ENCODE data around the gene ILKAP. TPM values are rescaled to one million over a fixed set of nuclear protein-coding genes. Genes with fewer than 3 reads are reported as not detected.

ILKAP gene
- total and polyA plus RNA-seq, 2 of the 4 experiments (the other 2 are of a cell fraction) = 13.3 to 44.2 TPM

- no peak for TF ChIP-seq CHD1 (IDR thresholded peaks at IDR 0.05; ENCODE audit: low read depth, low read length)
- TF ChIP-seq RCOR1 (IDR thresholded peaks at IDR 0.05; ENCODE audit: insufficient replicate concordance, low read length) = no peak
- no peak for TF ChIP-seq POLR2A (IDR thresholded peaks at IDR 0.05; ENCODE audit: low read depth, low read length)
- TF ChIP-seq SMC3 (IDR thresholded peaks at IDR 0.05; ENCODE audit: low read depth, low read length) = no peak
- no peak for TF ChIP-seq RAD21 (IDR thresholded peaks at IDR 0.05; ENCODE audit: low read length)
- no peak for TF ChIP-seq CEBPB (IDR thresholded peaks at IDR 0.05; ENCODE audit: low read depth, low read length)
- no peak for TF ChIP-seq MAFK (IDR thresholded peaks at IDR 0.05; ENCODE audit: low read depth, low read length)
- TF ChIP-seq BHLHE40 (IDR thresholded peaks at IDR 0.05; ENCODE audit: low read depth, low read length) = no peak
- no peak for TF ChIP-seq RFX5 (IDR thresholded peaks at IDR 0.05; ENCODE audit: low read depth, low read length)
- TF ChIP-seq NFE2L2 (IDR thresholded peaks at IDR 0.05; ENCODE audit: low read depth, low read length) = no peak
- no peak for TF ChIP-seq MXI1 (IDR thresholded peaks at IDR 0.05; ENCODE audit: borderline replicate concordance, low read depth, low read length)
- TF ChIP-seq CTCF (conservative IDR thresholded peaks at IDR 0.05; ENCODE audit: low read depth, low read length) = no peak
- no peak for TF ChIP-seq USF2 (IDR thresholded peaks at IDR 0.05; ENCODE audit: low read depth, low read length)
- TF ChIP-seq MAZ (IDR thresholded peaks at IDR 0.05; ENCODE audit: borderline replicate concordance, low read depth, low read length) = no peak
- no peak for TF ChIP-seq FOS (IDR thresholded peaks at IDR 0.05; ENCODE audit: low read depth, low read length)
- no peak for TF ChIP-seq ELK1 (IDR thresholded peaks at IDR 0.05; ENCODE audit: borderline replicate concordance, low read depth, low read length)
- no peak overlapping the region for H2AK9ac ChIP-seq (replicated peaks; ENCODE audit: low read depth, low read length, poor library complexity)
- no TSS peak for BruUV-seq (replicated peaks)
- H3K27ac ChIP-seq (ENCODE audit: insufficient read depth, low read length) = no peak overlapping the region
- DNase-seq (no peak), ATAC-seq (ENCODE audit: low read depth) (no peak)
- no peaks in the 10 kb centered on the region for H3K36me3 ChIP-seq (ENCODE audit: control insufficient read depth, insufficient read depth, low read length)
- no peak overlapping the region for H2BK5ac ChIP-seq (ENCODE audit: low read depth, low read length, poor library complexity, severe bottlenecking)
- no peak overlapping the region for H2BK120ac ChIP-seq (ENCODE audit: low read depth, low read length)
- H3K9ac ChIP-seq (ENCODE audit: low read depth, low read length) = no peak overlapping the region
- H2BK15ac ChIP-seq (ENCODE audit: low read depth, low read length) = no peak overlapping the region
- no peak overlapping the region for H3K4me2 ChIP-seq (ENCODE audit: low read depth, low read length)
- H3K27me3 ChIP-seq (ENCODE audit: control insufficient read depth, insufficient read depth, low read length) = no peaks in the 10 kb centered on the region
- no peak overlapping the region for H3K14ac ChIP-seq (replicated peaks; ENCODE audit: low read depth, low read length)
- H4K5ac ChIP-seq (ENCODE audit: low read depth, low read length) = no peak overlapping the region
- H3K4me3 ChIP-seq (ENCODE audit: insufficient read depth, low read depth, low read length) = no peak overlapping the region
- H3K9me1 ChIP-seq (ENCODE audit: insufficient read depth, low read length) = 0 out of 2 replicates have a peak, but pooled peaks cover 4% of the 10 kb centered on the region
- no peak overlapping the region for H3K56ac ChIP-seq (ENCODE audit: extremely low read depth, insufficient read depth, low read length)
- H2AFZ ChIP-seq (replicated peaks; ENCODE audit: low read length, poor library complexity) = peak overlapping the region; percentile 21
- H4K20me1 ChIP-seq (ENCODE audit: insufficient read depth, low read length) = no peaks in the 10 kb centered on the region
- H2AK5ac ChIP-seq (ENCODE audit: low read depth, low read length) = 0 out of 2 replicates have a peak overlapping the region, but pooled peaks have one; percentile 16
- intact Hi-C loops (cut with micrococcal nuclease) = no loop called here
- 98% methylated on average over 8 of the region's 15 CpGs; no CpG with 5 or more reads in 1 of the 2 experiments for WGBS, 2 experiments (ENCODE audit: extremely low coverage in 2 of 2, insufficient read length in 1 of 2)
- POLR2A ChIA-PET (ENCODE audit: unreplicated experiment) = no interaction called here
- no peak overlapping the region for H3K18ac ChIP-seq (ENCODE audit: low read depth, low read length)
- H3K23ac ChIP-seq (ENCODE audit: low read depth, low read length) = no peak overlapping the region
- dilution Hi-C loops (cut with HindIII; ENCODE audit: low sequenced_read_pairs, unreplicated experiment) = no loop called here
- no peaks in the 10 kb centered on the region for H3K9me3 ChIP-seq (ENCODE audit: control insufficient read depth, insufficient read depth, low read length)
- H3K79me1 ChIP-seq (ENCODE audit: low read depth in 1 of 2, low read length in 2 of 2) = no peaks in the 10 kb centered on the region
- peaks cover 6% of the 10 kb centered on the region for H3K4me1 ChIP-seq (ENCODE audit: control insufficient read depth, insufficient read depth, low read length)
- H3K4ac ChIP-seq (ENCODE audit: low read depth, low read length) = no peak overlapping the region; the same call in 1 of the 2 replicates
- no peak overlapping the region for H4K91ac ChIP-seq (ENCODE audit: insufficient read depth, low read depth, low read length)
- H4K8ac ChIP-seq (ENCODE audit: low read depth in 2 of 2, low read length in 2 of 2) = no peak overlapping the region
- CTCF ChIA-PET = interaction anchor here (0.6 kb wide), 1 partner anchor 1158 kb away, joined by 3 read pairs; no protein-coding TSS in a partner anchor
- in situ Hi-C loops (cut with MboI; ENCODE audit: low sequenced_read_pairs) = no loop called here
- H2BK20ac ChIP-seq (ENCODE audit: low read depth, low read length) = no peak overlapping the region
These were observed 54.5 kb downstream of the ILKAP start for GRCh38 chr2:238148981-238149380.
